ENCODE results near the gene HLA-DQA1. TPM values are rescaled to one million over a fixed set of nuclear protein-coding genes. Genes with fewer than 3 reads are reported as not detected.

The HLA-DQA1 gene
- total RNA-seq, 2 experiments from 2014 or later = 5.9 to 6.9 TPM

GRCh38 chr6:32689531-32690501 lies 52.6 kb downstream of the HLA-DQA1 start:
- ATAC-seq (ENCODE audit: poor library complexity) (no peak), DNase-seq (peak in 3 of 14 experiments; percentile 26 to 30 (median 28))
- ChIA-PET POLR2A (no interaction called here), CTCF (interaction anchor here (0.5 to 0.7 kb wide), 2 partner anchors 276 to 1248 kb away, joined by 3 read pairs; no protein-coding TSS in a partner anchor)
- Mint-ChIP-seq H3K27me3 (peaks cover 26% of the 10 kb centered on the region), H3K9me3 (no peaks in the 10 kb centered on the region), H3K4me3 (no peak overlapping the region), H3K36me3 (ENCODE audit: low read depth) (no peaks in the 10 kb centered on the region), H3K27ac (no peak overlapping the region), H3K4me1 (ENCODE audit: low read depth) (peaks cover 41% of the 10 kb centered on the region)
- no peak overlapping the region for H3K27ac ChIP-seq (ENCODE audit: low read depth in 1 of 2, low read length in 2 of 2)
- intact Hi-C loops (cut with DNase I, micrococcal nuclease) = no loop called here
- no peaks in the 10 kb centered on the region for H3K27me3 ChIP-seq (ENCODE audit: control insufficient read depth in 1 of 2, insufficient read depth in 2 of 2, low read length in 2 of 2)
- no peaks in the 10 kb centered on the region for H3K36me3 ChIP-seq (ENCODE audit: insufficient read depth, low read length)
- no peak overlapping the region for H3K4me3 ChIP-seq (ENCODE audit: low read length)
- no peaks in the 10 kb centered on the region for H3K9me3 ChIP-seq (ENCODE audit: control insufficient read depth in 1 of 2, insufficient read depth in 1 of 2, low read length in 2 of 2)
- no peaks in the 10 kb centered on the region for H3K4me1 ChIP-seq (ENCODE audit: insufficient read depth, low read length)
- no peak for TF ChIP-seq CTCF (IDR thresholded peaks at IDR 0.05)

GRCh38 chr6:32692019-32692418 lies 54.8 kb downstream of the HLA-DQA1 start:
- CTCF ChIA-PET = interaction anchor here (0.7 to 1.6 kb wide), 8 partner anchors 9 to 278 kb away, joined by 3 to 14 read pairs (median 4); partner anchors contain the start of gene HLA-DQB1
- peak; percentile 94 for ATAC-seq (ENCODE audit: poor library complexity)
- DNase-seq = peak in 13 of 14 experiments; percentile 32 to 80 (median 48)
- no peaks in the 10 kb centered on the region for H3K9me3 Mint-ChIP-seq
- peak; percentile 84 for TF ChIP-seq CTCF (IDR thresholded peaks at IDR 0.05)
- no peak overlapping the region for H3K27ac Mint-ChIP-seq
- intact Hi-C loops (cut with DNase I, micrococcal nuclease) = loop anchor here (1.0 to 2.0 kb wide), 4 partner anchors 69 to 277 kb away; no protein-coding TSS in a partner anchor
- no peak overlapping the region for H3K27ac ChIP-seq (ENCODE audit: low read depth in 1 of 2, low read length in 2 of 2)
- H3K4me1 ChIP-seq (ENCODE audit: insufficient read depth, low read length) = no peaks in the 10 kb centered on the region
- no peaks in the 10 kb centered on the region for H3K9me3 ChIP-seq (ENCODE audit: control insufficient read depth in 1 of 2, insufficient read depth in 1 of 2, low read length in 2 of 2)
- H3K36me3 Mint-ChIP-seq (ENCODE audit: low read depth) = no peaks in the 10 kb centered on the region
- H3K4me3 Mint-ChIP-seq = no peak overlapping the region
- POLR2A ChIA-PET = interaction anchor here (0.8 to 1.7 kb wide), 5 partner anchors 26 to 280 kb away, joined by 3 to 8 read pairs (median 3); partner anchors contain the start of gene HLA-DQB1
- H3K27me3 ChIP-seq (ENCODE audit: control insufficient read depth in 1 of 2, insufficient read depth in 2 of 2, low read length in 2 of 2) = no peaks in the 10 kb centered on the region
- H3K4me3 ChIP-seq (ENCODE audit: low read length) = no peak overlapping the region
- peaks cover 20% of the 10 kb centered on the region for H3K4me1 Mint-ChIP-seq (ENCODE audit: low read depth)
- peaks cover 43% of the 10 kb centered on the region for H3K27me3 Mint-ChIP-seq
- no peaks in the 10 kb centered on the region for H3K36me3 ChIP-seq (ENCODE audit: insufficient read depth, low read length)

Other genes starting within 250 kb of the HLA-DQA1 start
- gene BTNL2, start 230.2 kb upstream of the HLA-DQA1 start, total RNA-seq = not detected
- 10 to 100 TPM; 50.3 to 51.0 TPM for gene HLA-DRA, start 197.5 kb upstream of the HLA-DQA1 start, total RNA-seq
- gene HLA-DRB5, start 107.1 kb upstream of the HLA-DQA1 start, total RNA-seq = 10 to 100 TPM; 12.5 to 12.6 TPM
- 10 to 100 TPM; 31.3 to 33.6 TPM for gene HLA-DRB1, start 47.6 kb upstream of the HLA-DQA1 start, total RNA-seq
- 10 to 100 TPM; 21.5 to 21.7 TPM for gene HLA-DQB1, start 29.3 kb downstream of the HLA-DQA1 start, total RNA-seq
- gene HLA-DQA2, start 104.0 kb downstream of the HLA-DQA1 start, total RNA-seq = 1 to 10 TPM in 1 of 2 experiments, under 1 TPM in 1; 0.71 to 1.1 TPM
- 1 to 10 TPM; 1.3 to 2.2 TPM for gene HLA-DQB2, start 126.1 kb downstream of the HLA-DQA1 start, total RNA-seq
- 1 to 10 TPM; 2.9 to 3.2 TPM for gene HLA-DOB, start 179.6 kb downstream of the HLA-DQA1 start, total RNA-seq
- gene TAP2, start 201.3 kb downstream of the HLA-DQA1 start, total RNA-seq = 100 to 1,000 TPM; 165 to 171 TPM
- gene PSMB8, start 206.6 kb downstream of the HLA-DQA1 start, total RNA-seq = 100 to 1,000 TPM; 120 to 121 TPM
- 10 to 100 TPM; 91.5 to 93.9 TPM for gene TAP1, start 216.3 kb downstream of the HLA-DQA1 start, total RNA-seq
- 10 to 100 TPM; 37.2 to 38.4 TPM for gene PSMB9, start 216.8 kb downstream of the HLA-DQA1 start, total RNA-seq

Data from CD4-positive, alpha-beta T cell (primary cell).